ENCODE measurements around the gene ZNRF4.
"Not testable (repeated sequence)": the region's sequence is repeated elsewhere in the genome, so short reads cannot be mapped to it uniquely, and the experiment has no call there.

ZNRF4 gene

GRCh38 chr19:5455367-5456129 lies at the start of gene ZNRF4:
TSS of gene ZNRF4 (plus strand) at chr19:5455417. CDS start at chr19:5455492, 75 bp downstream.
- H3K4me3 ChIP-seq (ENCODE audit: low read length), result no peak within 1 kb of the TSS
- TF ChIP-seq CTCF (conservative IDR thresholded peaks at IDR 0.05; ENCODE audit: low read depth, low read length), result no peak
- no peak for DNase-seq (ENCODE audit: low read depth)

- not testable (repeated sequence) for H3K4me3 ChIP-seq (ENCODE audit: low read length); DNase-seq (ENCODE audit: low read depth)
These were observed 49.0 kb upstream of the ZNRF4 start for GRCh38 chr19:5406198-5406597.

GRCh38 chr19:5406816-5407215 lies 48.4 kb upstream of the ZNRF4 start:
- no peak overlapping the region for H3K4me3 ChIP-seq (ENCODE audit: low read length)
- TF ChIP-seq CTCF (conservative IDR thresholded peaks at IDR 0.05; ENCODE audit: low read depth, low read length), result no peak
- DNase-seq (ENCODE audit: low read depth), result no peak

DNA sequence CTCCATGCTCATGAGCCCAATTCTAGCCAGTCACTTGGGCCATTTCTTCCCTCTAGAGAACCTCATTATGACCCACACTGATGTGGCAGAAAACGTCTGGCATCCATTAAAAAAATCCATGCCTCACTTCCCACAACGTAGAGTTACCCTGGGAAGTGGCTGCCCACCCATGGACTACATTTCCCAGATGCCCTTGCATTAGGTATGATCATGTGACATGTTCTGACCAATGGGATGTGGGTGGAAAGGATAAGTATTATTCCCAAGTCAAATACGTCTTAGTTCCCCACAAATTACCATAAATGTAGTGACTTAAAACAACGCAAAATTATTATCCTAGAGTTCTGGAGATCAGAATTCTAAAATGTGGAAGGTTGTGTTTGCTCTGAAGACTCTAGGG lies 47.9 kb upstream of the ZNRF4 start:
- DNase-seq (ENCODE audit: low read depth), result no peak
- H3K4me3 ChIP-seq (ENCODE audit: low read length), result no peak overlapping the region
- TF ChIP-seq CTCF (conservative IDR thresholded peaks at IDR 0.05; ENCODE audit: low read depth, low read length), result no peak

GRCh38 chr19:5417495-5418436 lies 37.5 kb upstream of the ZNRF4 start:
- TF ChIP-seq CTCF (conservative IDR thresholded peaks at IDR 0.05; ENCODE audit: low read depth, low read length), result no peak
- no peak overlapping the region for H3K4me3 ChIP-seq (ENCODE audit: low read length)
- DNase-seq (ENCODE audit: low read depth), result no peak

- no peak for DNase-seq (ENCODE audit: low read depth)
- TF ChIP-seq CTCF (conservative IDR thresholded peaks at IDR 0.05; ENCODE audit: low read depth, low read length), result no peak
These were observed 36.5 kb upstream of the ZNRF4 start for GRCh38 chr19:5418677-5419076.

DNA sequence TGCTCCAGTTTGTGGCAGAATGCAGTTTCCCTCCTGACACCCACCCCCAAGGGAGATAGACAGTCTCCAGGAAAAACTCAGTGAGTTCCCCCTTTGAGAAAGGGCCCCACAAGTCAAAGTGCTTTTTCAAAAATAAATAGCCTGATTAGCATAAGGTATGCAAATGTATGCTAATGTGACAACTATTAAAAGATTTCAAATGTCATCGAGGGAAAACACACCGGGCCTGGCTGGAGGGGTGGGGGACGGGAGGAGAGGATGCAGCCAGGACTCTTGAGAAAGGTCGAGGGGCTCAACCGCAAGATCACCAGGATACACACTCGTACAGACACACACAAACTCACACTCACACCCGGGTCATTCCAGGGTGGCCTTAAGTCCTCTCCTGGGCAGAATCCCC lies 34.3 kb upstream of the ZNRF4 start:
- TF ChIP-seq CTCF (conservative IDR thresholded peaks at IDR 0.05; ENCODE audit: low read depth, low read length), result no peak
- no peak overlapping the region for H3K4me3 ChIP-seq (ENCODE audit: low read length)
- DNase-seq (ENCODE audit: low read depth), result no peak

More at GRCh38 chr19:5418677-5419076, 36.5 kb upstream of the ZNRF4 start:
- H3K4me3 ChIP-seq (ENCODE audit: low read length), result no peak overlapping the region

Measured in retinal pigment epithelial cell (primary cell).